Astrocyte of the cerebellum (primary cell): ENCODE data around the gene ADNP.

Source experiments
- DNase-seq: peaks from one replicate; pipeline ENCODE4 v3.0.0-alpha.2; 2011; ENCODE audit warnings: low read depth
- H3K4me3 ChIP-seq: 2 replicates; pipeline ENCODE4 v1.5.1; 2011; ENCODE audit warnings: mild to moderate bottlenecking, low read depth, low read length, moderate library complexity
- in situ Hi-C: cut with HindIII; loops from 2 replicates; pipeline ENCODE4 v1.10.0; 2017; ENCODE audit warnings: low sequenced_read_pairs
- TF ChIP-seq, protein P1 (sequence below): IDR thresholded peaks from 2 replicates; pipeline ENCODE4 v1.5.1; 2012; ENCODE audit warnings: low read length, low read depth, moderate library complexity, mild to moderate bottlenecking; ENCODE audit errors: missing control alignments

The ADNP gene

DNA sequence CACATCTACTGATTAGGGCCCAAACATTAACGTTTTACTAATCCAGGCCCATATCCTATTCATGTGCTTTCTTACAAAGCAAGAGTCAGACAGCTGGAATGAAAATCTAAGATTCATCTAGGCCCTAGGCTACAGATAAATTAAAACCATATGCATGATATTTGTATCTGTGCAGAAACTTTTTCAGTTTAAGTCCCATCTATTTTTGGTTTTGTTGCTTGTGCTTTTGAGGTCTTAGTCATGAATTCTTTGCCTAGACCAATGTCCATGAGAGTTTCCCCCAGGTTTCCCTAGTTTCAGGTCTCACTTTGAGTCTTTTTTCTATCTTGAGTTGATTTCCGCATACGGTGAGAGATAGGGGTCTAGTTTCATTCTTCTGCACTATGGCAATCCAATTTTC is 20.2 kb downstream of the ADNP start:
- no peak overlapping the region for H3K4me3 ChIP-seq
- TF ChIP-seq, protein P1, sequence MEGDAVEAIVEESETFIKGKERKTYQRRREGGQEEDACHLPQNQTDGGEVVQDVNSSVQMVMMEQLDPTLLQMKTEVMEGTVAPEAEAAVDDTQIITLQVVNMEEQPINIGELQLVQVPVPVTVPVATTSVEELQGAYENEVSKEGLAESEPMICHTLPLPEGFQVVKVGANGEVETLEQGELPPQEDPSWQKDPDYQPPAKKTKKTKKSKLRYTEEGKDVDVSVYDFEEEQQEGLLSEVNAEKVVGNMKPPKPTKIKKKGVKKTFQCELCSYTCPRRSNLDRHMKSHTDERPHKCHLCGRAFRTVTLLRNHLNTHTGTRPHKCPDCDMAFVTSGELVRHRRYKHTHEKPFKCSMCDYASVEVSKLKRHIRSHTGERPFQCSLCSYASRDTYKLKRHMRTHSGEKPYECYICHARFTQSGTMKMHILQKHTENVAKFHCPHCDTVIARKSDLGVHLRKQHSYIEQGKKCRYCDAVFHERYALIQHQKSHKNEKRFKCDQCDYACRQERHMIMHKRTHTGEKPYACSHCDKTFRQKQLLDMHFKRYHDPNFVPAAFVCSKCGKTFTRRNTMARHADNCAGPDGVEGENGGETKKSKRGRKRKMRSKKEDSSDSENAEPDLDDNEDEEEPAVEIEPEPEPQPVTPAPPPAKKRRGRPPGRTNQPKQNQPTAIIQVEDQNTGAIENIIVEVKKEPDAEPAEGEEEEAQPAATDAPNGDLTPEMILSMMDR = no peak
- in situ Hi-C loops = no loop called here

GRCh38 chr20:50909413-50909812 is 21.8 kb downstream of the ADNP start:
- in situ Hi-C loops = no loop called here
- DNase-seq = no peak
- TF ChIP-seq, protein P1 = no peak
- no peak overlapping the region for H3K4me3 ChIP-seq

More for the DNA sequence above, 20.2 kb downstream of the ADNP start:
- no peak for DNase-seq

- in situ Hi-C loops = no loop called here
- H3K4me3 ChIP-seq = no peak overlapping the region
- TF ChIP-seq, protein P1 = no peak
- DNase-seq = no peak
These were observed 27.1 kb downstream of the ADNP start for GRCh38 chr20:50904067-50904570.

DNA sequence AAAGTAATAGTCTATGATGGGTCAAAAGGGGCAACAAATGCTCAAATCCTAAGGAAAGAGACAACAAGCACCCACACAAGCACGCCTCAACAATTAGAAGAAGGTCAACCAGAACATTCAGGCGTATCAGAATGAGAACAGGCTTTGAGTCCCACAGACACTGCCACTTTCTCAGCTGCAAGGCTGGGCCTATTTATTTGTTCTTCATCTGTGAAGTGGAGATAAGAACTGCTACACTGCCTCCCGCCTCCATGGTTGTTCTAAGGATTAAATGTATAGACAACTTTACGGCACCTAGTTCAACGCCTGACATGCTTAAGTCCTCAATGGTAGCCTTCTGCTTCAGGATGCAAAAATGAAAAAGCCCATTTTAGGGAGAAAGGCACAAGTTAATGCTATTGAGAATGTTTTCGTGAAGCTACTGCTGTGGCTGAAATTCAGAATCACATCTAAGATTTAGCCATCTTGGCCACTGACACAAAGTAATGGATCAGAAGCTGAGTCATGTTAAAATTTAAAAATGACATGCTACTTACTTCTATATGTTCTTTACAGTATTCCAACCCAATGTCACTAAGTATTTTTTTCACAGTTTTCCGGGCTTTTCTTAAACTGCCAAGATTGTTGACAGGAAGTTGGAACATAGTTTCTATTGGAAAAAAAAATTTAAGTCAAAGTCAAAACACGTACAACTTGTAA is 27.7 kb downstream of the ADNP start:
- TF ChIP-seq, protein P1 = no peak
- in situ Hi-C loops = no loop called here
- no peak for DNase-seq
- no peak overlapping the region for H3K4me3 ChIP-seq

GRCh38 chr20:50901301-50901700 is 29.9 kb downstream of the ADNP start:
- no peak for DNase-seq
- TF ChIP-seq, protein P1 = no peak
- in situ Hi-C loops = no loop called here
- H3K4me3 ChIP-seq = no peak overlapping the region

DNA sequence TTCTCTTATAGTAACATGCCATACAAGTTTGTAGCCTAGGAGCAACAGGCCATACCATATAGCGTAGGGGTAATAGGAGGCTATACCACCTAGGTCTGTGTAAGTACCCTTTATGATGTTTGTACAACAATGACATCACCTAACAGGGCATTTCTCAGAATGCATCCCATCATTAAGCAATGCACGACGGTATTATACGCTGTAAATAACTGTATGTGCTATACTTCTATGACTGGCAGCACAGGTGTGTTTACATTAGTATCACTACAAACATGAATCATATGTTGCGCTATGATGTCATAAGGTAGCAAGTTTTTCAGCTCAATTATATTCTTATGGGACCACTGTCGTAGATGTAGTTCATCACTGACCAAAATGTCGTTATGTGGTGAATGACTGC is 31.0 kb downstream of the ADNP start:
- TF ChIP-seq, protein P1 = no peak
- in situ Hi-C loops = no loop called here
- H3K4me3 ChIP-seq = no peak overlapping the region
- no peak for DNase-seq

DNA sequence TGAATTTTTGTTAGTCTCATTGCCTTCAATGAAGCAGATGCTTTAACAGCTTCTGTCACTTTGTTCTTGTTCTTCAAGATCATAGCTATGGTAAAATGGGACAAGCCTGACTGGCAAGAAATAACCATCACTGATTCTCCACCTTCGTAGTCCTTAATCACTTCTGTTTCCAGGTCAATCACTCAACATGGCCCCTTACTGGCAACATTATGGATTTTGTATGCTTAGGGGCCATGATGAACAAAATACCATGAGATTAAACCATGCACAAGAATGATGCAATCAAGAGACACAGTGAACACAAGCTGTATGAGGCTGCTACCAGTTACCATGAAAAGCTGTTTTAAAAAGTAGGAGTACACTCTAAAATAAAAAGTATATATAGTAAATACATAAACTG is 32.8 kb downstream of the ADNP start:
- in situ Hi-C loops = no loop called here
- no peak for DNase-seq
- no peak overlapping the region for H3K4me3 ChIP-seq
- TF ChIP-seq, protein P1 = no peak
